Left renal pelvis (tissue), 4 donors: Measurements from ENCODE around the gene IBA57. TPM values are rescaled to one million over a fixed set of nuclear protein-coding genes. Genes with fewer than 3 reads are reported as not detected.
"Not testable (repeated sequence)": the region's sequence is repeated elsewhere in the genome, so short reads cannot be mapped to it uniquely, and the experiment has no call there.

Source experiments
- DNase-seq, 4 donors: peaks; one replicate each; pipeline ENCODE4 v3.0.0-alpha.2; 2013; ENCODE audit warnings: low read depth in 4 of 4, low spot score in 3 of 4
- polyA plus RNA-seq, 4 donors: library from polyadenylated mRNA; unstranded; fragments of 120-200 nt; gene quantifications; one replicate each; pipeline ENCODE4 v1.2.1, GENCODE V29; 2013; ENCODE audit not compliant: insufficient read length in 4 of 4

The IBA57 gene
- polyA plus RNA-seq, 4 donors, result 3.9 to 7.0 (median 4.5) TPM

DNA sequence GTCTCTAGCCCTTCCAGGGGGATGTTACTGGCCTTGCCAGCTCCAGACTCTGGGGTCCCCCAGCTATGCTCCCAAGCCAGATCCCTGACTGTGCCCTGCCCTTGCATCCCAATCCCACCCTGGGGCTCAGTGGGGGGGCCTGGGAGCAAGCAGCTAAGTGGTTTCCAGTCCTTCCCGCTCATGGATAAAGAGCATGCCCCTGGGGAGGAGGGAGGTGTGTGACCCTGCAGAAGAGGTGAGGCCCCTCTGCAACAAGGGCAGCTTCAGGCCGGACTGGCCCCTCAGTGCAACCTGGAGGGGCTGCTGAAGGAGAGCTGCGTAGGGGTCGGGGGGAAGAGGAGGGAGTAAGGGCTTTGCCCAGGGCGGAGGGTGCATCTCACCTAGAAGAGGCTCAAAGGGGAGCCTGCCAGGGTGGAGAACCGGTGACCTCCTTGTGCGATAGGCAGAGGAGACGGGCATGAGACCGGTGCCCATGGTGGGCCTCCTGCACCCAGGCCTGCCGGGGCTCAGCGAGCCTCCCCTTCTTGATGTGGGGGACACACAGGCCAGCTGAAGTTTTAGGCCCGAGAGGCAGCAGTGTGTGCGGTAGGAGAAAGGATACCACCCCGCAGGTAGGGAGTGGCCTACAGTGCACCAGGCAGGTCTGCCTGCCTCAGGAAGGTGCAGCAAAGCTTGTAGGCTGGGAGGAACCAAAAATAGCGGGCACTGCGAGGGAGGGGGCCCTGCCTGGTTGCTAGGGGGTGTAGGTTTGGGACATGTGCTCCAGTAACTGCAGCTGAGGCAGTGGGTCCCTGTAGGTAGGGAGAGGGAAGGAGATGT, 45.3 kb downstream of the IBA57 start:
- no peak for DNase-seq

DNA sequence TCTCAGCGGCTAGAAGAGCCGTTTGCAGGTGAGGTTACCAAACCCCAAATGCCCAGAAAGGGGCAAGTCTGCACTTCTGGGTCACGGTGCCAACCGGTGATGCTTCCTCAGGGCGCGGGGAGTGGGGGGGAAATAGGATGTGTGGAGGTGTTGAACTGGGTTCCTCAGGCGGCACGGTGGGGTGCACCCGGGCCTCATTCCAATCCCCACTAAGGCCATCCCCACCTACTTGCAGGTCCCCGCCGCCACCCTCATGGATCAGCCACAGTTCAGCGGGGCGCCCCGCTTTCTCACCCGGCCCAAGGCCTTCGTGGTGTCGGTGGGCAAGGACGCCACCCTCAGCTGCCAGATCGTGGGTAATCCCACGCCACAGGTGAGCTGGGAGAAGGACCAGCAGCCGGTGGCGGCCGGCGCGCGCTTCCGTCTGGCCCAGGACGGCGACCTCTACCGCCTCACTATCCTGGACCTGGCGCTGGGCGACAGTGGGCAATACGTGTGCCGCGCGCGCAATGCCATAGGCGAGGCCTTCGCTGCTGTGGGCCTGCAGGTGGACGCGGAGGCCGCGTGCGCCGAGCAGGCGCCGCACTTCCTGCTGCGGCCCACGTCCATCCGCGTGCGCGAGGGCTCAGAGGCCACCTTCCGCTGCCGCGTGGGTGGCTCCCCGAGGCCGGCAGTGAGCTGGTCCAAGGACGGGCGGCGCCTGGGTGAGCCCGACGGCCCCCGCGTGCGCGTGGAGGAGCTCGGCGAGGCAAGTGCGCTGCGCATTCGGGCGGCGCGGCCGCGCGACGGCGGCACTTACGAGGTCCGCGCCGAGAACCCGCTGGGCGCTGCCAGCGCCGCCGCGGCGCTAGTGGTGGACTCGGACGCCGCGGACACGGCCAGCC, 46.2 kb downstream of the IBA57 start:
- no peak for DNase-seq

DNA sequence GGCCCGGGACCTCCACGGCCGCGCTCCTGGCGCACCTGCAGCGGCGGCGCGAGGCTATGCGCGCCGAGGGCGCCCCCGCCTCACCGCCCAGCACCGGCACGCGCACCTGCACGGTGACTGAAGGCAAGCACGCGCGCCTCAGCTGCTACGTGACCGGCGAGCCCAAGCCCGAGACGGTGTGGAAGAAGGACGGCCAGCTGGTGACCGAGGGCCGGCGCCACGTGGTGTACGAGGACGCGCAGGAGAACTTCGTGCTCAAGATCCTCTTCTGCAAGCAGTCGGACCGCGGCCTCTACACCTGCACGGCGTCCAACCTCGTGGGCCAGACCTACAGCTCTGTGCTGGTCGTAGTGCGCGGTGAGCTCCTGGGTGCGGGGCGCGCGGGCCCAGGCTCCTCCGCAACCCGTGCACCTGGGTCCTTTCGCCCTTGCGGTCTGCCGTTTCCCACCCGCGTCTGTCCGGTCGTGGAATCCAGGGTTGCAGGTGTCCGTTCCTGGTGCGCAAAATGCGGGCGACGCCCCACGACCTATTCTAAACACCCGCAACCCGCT, 46.9 kb downstream of the IBA57 start:
- no peak for DNase-seq

DNA sequence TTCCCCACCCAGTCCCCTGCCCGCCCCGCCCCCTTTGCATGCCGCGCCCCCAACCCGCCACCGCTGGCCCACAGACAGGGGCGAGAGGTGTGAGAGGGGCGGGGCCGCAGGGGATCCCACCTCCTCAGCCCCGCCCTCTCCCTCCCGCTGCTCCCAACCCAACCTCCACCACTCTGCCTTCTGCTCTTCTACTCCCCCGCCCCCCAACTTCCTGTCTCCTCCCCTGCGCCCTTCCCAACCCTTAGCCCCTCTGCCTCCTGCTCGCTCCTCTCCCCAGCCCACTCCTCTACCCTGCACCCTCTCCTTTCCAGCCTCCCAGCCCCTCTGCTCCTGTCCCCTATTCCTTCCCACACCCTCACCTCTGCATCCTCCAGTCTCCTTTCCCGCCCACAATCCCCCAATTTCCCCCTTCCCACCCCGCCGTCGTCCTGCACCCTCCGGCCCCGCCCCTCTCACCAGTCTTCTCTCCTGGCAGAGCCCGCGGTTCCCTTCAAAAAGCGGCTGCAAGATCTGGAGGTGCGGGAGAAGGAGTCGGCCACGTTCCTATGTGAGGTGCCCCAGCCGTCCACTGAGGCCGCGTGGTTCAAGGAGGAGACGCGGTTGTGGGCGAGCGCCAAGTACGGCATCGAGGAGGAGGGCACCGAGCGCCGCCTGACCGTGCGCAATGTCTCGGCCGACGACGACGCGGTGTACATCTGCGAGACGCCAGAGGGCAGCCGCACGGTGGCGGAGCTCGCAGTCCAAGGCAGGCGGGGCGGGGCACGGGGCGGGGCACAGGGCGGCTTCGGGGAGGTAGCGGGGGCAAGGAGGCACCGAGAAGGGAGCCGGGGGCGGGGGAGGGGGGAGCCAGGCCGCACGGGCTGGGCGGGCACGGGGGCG, 47.6 kb downstream of the IBA57 start:
- DNase-seq, result peak; percentile 66 to 71 (median 66)

DNA sequence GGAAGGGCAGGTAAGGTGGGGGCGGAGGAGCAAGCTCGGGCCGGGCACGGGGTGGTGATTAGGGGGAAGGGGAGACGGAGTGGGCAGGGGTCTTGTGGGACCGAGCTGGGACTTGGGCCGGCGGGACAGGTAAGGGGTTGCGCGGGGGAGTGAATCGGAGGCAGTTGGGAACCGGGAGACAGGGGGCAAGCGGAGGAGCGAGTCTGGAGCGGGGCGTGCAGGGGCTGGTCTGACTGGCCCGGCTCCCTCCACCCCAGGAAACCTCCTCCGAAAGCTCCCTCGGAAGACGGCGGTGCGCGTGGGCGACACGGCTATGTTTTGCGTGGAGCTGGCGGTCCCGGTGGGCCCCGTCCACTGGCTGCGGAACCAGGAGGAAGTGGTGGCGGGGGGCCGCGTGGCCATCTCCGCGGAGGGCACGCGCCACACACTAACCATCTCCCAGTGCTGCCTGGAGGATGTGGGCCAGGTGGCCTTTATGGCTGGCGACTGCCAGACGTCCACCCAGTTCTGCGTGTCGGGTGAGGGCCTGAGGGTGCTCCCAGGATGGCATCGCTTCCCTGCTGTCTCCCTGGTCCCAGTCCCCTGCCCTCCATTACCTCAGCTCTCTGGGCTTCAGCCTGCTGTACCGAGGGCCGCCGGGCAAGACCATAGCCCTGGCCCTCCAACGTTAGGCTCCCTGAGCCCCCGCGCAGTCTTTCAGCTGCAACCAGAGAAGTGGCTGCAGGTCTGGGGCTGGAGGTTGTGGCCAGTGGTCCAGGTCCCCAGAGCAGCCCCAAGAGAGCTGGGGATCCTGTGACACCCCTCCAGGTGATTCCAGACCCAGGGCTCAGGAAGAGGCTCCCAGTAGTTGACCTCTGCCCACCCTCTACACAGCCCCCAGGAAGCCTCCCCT, 48.6 kb downstream of the IBA57 start:
- no peak for DNase-seq

DNA sequence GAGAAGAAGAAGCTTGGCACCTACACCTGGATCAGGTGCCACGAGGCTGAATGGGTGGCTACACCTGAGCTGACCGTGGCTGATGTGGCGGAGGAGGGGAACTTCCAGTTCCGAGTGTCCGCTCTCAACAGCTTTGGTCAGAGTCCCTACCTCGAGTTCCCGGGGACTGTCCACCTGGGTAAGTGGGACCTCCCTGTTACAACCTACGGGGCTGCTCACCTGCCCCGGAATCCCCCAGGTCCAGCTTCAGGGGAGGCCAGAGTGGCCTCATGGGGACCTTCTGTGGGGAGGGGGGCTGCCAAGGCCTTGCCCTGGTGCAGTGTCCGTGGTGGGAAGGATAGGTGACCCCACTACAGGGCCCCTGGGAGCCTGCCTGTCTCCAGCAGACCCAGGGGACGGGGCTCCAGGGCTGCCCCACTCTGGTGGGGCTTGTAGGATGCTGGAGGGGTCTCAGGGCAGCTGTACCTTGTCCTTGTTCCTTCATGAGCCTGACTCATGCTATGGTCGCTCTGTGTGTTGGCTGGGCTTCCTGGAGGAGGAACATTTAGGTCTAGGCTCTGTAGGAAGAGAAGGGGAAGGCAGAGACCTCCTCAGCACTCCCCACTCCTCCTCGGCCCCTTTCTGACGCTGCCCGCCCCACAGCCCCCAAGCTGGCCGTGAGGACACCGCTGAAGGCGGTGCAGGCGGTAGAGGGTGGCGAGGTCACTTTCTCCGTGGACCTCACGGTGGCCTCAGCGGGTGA, 49.5 kb downstream of the IBA57 start:
- DNase-seq, result no peak

DNA sequence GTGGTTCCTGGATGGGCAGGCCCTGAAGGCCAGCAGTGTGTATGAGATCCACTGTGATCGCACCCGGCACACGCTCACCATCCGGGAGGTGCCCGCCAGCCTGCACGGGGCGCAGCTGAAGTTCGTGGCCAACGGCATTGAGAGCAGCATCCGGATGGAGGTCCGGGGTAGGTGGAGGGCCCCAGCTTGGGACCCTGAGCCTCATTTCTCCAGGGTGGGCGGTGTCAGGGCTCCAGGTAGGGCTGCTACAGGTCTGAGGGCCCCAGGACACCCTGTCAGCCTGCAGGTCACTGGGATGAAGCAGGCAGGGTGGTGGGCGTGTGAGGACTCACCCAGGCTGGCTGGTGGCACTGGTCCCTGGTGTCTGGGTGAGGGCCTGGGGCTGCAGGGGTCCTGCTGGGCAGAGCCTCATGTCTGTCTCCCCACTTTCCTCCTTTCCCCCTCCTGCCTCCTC, 50.1 kb downstream of the IBA57 start:
- DNase-seq, result no peak

DNA sequence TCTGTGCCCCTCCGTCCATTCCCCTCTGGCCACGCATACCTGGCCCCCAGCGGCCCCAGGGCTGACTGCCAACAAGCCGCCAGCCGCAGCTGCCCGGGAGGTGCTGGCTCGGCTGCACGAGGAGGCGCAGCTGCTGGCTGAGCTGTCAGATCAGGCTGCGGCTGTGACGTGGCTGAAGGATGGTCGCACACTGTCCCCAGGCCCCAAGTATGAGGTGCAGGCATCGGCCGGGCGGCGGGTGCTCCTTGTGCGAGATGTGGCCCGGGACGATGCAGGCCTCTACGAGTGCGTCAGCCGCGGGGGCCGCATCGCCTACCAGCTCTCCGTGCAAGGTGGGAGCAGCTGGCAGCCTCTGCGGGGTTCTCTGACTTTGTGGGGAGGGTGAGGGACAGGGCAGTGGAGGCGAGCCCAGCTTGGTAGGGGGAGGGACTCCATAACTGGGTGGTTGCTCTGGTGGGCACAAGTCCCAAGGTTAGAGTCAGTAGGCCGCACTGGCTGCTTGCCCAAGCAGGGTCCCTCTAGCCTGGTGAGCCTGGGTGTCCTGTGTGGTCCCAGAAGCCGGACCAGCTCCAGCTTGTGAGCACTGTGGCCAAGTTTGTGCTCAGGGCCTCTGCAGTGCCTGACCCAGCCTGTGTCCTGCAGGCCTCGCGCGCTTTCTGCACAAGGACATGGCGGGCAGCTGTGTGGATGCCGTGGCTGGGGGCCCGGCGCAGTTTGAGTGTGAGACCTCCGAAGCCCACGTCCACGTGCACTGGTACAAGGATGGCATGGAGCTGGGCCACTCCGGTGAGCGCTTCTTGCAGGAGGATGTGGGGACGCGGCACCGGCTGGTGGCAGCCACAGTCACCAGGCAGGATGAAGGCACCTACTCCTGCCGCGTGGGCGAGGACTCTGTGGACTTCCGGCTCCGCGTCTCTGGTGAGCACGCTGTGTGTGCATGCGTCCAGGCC, 51.0 kb downstream of the IBA57 start:
- DNase-seq, result no peak

DNA sequence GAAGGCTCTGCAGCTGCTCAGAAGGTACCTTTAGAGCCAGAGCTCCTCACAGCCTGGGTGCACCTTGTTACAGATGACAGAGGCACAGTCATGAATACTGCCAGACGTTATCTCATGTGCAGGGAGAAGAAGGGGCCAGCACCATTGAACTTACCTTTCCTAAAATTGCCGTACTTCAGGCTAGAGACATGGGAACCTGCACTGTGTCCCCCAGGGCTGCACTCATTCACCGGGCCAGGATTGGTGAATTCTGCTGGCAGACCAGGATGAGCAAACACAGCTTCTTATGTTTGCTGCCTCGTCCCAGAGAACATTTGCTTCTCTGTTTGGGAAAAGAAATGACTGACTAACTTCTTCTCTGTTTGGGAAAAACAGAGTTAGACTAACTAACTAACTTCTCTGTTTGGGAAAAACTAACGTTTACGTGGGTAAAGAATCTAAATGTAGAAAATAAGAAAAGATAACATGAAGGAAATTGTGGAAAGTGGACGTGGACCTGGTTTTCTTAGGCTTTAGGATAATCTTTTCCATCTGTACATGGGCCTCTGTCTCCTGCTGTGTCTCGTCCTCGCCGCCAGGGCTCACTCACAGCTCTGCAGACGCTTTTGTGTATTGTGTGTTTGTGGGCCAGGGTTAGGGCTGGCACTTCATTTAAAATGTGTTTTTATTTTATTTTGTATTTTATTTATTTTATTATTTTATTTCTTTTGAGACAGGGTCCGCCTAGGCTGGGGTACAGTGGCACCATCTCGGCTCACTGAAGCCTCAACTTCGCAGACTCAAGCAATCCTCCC, 52.1 kb downstream of the IBA57 start:
- DNase-seq, result no peak

DNA sequence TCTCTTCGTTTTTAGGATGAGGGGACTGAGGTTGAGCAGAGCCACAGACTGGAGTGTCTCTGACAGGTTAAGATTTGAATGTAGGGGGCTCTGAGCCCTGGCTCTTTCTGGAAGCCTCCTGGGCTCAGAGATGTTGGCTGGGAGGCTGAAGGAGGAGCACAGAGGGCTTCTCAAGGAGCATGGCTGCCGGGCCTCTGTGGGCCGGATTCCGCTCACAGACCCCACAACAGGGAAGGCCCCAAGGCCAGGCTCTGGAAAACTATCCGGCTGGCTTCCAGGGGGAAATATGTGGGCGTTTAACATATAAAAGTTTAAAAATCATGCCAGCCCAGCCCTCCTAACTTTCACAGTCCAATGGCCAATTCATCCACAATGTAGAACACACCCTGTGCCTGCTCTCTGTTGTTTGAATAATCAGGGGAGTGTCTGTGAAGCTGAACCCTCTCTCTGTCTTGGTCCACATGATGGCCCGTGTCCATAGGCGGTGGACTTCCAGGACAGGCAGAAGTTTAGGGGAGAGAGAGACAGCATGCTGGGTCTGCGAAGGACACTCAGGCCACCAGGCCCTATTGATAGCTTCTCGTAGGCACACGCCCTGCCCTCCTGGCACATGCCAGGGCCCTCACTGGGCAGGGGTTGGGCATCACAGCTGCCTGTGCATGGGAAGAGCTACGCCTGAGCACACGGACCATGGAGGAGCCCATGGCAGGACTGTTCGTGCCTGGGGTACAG, 53.1 kb downstream of the IBA57 start:
- DNase-seq, result no peak

DNA sequence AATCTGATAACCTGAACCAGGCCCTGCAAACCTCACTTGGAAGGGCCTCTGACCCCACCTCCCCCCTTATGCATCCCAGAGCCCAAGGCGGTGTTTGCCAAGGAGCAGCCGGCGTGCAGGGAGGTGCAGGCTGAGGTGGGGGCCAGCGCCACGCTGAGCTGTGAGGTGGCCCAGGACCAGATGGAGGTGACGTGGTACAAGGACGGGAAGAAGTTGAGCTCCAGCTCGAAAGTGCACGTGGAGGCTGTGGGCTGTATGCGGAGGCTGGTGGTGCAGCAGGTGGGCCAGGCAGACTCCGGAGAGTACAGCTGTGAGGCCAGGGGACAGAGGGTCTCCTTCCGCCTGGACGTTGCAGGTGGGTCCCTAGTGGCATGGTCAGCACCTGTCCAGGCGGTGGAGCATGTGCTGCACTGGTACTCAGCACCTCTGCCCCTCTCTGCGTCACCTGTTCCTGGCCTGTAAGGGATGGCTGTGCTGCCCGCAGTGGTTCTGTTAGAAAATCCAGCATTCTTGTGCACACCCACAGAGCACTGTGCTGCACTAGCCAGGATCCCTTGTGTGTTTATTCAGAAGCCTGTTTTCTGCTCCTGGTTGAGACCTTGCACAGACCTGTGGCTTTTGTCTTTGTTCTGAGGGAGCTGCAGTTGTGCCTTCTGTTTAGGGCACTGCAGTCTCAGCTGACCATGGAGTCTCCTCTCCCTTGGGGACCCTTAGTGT, 53.8 kb downstream of the IBA57 start:
- DNase-seq, result no peak

DNA sequence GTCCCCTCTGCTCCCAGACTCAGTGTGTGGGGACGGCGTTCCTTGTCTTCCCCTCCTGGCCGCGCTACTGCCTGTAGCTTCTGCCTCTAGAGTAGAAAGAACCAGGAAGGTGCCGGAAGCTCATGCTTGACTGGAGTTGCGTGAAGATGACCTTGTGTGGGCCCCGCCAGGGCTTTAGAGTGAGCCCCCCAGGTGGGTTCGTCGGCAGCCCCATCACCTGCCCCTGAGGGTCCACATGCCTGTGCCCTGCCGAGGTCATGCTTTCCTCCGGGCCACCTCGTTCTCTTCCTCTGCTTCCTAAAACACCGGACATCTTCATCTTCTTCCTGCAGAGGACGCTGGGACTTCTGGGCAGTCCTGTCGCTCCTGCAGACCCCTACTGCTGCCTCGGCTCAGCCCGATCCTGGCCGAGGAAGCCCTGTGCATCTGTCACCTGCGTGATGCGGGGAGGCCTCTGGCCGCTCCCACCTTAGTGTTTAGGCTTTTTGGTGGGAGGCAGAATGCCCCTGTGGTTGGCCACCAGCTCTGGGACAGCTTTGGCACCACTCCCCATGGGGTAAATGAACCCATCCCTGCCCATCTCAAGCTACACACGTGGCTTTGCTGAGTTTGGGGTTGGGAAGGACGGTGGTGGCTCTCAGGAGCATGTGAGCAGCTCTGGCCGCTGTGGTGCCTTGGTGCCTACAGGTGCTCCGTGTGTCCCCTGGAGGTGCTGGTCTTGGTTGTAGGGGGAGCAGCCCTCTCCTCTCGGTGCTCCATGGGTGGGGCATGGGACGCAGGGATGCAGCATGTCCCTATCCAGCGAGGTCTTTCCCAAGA, 54.6 kb downstream of the IBA57 start:
- DNase-seq, result no peak

DNA sequence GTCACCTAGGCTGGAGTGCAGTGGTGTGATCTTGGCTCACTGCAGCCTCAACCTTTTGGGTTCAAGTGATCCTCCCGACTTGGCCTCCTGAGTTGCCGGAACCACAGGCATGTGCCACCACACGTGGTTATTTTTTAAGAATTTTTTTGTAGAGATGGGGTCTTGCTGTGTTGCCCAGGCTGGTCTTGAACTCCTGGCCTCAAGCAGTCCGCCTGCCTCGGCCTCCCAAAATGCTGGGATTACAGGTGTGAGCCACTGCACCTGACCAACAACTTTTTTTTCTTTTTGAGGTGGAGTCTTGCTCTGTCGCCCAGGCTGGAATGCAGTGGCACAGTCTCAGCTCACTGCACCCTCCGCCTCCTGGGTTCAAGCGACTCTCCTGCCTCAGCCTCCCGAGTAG, 55.5 kb downstream of the IBA57 start:
- DNase-seq, result not testable (repeated sequence)

DNA sequence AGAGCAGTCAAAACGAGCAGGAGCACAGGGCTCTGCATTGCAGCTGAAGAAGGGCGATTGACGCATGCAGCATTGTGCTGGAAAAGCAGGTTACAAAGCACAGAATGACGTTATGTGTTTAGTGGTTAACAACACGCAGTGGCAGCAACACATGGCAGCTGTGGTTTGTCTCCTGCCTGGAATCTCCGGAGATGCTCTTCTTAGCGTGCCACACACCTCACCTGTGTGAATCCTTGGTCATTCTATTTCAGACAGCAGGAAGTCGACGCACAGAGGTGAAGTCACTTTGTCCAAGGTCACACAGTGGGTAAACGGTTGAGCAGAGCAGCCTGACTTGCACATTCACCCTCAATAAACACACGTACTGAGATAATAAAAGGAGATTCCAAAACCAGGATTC, 56.9 kb downstream of the IBA57 start:
- no peak for DNase-seq
